Peyer's patch (tissue), 4 donors: ENCODE results near the gene GCN1. TPM values are rescaled to one million over a fixed set of nuclear protein-coding genes. Genes with fewer than 3 reads are reported as not detected.
"Not testable (repeated sequence)": the region's sequence is repeated elsewhere in the genome, so short reads cannot be mapped to it uniquely, and the experiment has no call there.

Source experiments
- DNase-seq, 3 donors: peaks; one replicate each; pipeline ENCODE4 v3.0.0-alpha.2; 2017 to 2019
- H3K27ac ChIP-seq, 4 donors: fragments of 200-600 bp; sonication (generic); one replicate each; pipeline ENCODE4 v1.5.1; 2016 to 2019
- H3K27me3 ChIP-seq, 2 donors: fragments of 200-600 bp; sonication (generic); one replicate each; pipeline ENCODE4 v1.5.1; 2019
- H3K36me3 ChIP-seq, 3 donors: fragments of 200-600 bp; sonication (generic); one replicate each; pipeline ENCODE4 v1.5.1; 2016 to 2019
- H3K4me1 ChIP-seq, 4 donors: fragments of 200-600 bp; sonication (generic); one replicate each; pipeline ENCODE4 v1.5.1; 2016 to 2019
- H3K4me3 ChIP-seq, 4 donors: fragments of 200-600 bp; sonication (generic); 1 replicate in 3 of 4; 2 replicates in 1 of 4; pipeline ENCODE4 v1.5.1; 2016 to 2019; ENCODE audit warnings: mild to moderate bottlenecking in 1 of 4
- H3K9me3 ChIP-seq, 4 donors: fragments of 200-600 bp; sonication (generic); one replicate each; pipeline ENCODE4 v1.5.1; 2016 to 2019; ENCODE audit warnings: mild to moderate bottlenecking in 1 of 4
- CTCF ChIP-seq, 6 experiments: fragments of 450-650 bp in 4 of 6; fragments of 200-600 bp in 2 of 6; sonication (generic) in 1 of 6; IDR thresholded peaks; one replicate each; pipeline ENCODE4 v1.5.1; 2017 to 2019; ENCODE audit warnings: antibody characterized with exemption in 6 of 6, mild to moderate bottlenecking in 3 of 6, moderate library complexity in 1 of 6
- POLR2A ChIP-seq, 2 donors: fragments of 450-650 bp; IDR thresholded peaks; one replicate each; pipeline ENCODE4 v1.5.1; 2017; ENCODE audit warnings: antibody characterized with exemption in 2 of 2, mild to moderate bottlenecking in 2 of 2, moderate library complexity in 2 of 2
- total RNA-seq, 4 donors: library from RNA; depleted of rRNA; stranded (reverse); fragments of >200 nt; gene quantifications; one replicate each; pipeline ENCODE4 v1.1.0, GENCODE V29; 2016

Gene GCN1
- total RNA-seq, 4 donors from 2014 or later, result 64.1 to 171 (median 126) TPM

GRCh38 chr12:120196363-120196762, 1.8 kb upstream of the GCN1 start:
- Histone ChIP-seq H3K9me3 (no peaks in the 10 kb centered on the region), H3K27ac (no peak overlapping the region), H3K27me3 (no peaks in the 10 kb centered on the region), H3K4me1 (peaks cover 4 to 43% (median 14%) of the 10 kb centered on the region in 4 donors), H3K4me3 (no peak overlapping the region), H3K36me3 (peaks cover 0 to 34% (median 0%) of the 10 kb centered on the region in 3 donors)
- DNase-seq, result no peak
- TF ChIP-seq CTCF (IDR thresholded peaks at IDR 0.05), result no peak
- TF ChIP-seq POLR2A (IDR thresholded peaks at IDR 0.05), result no peak

- no peak for DNase-seq
- Histone ChIP-seq H3K4me1 (peaks cover 0 to 31% (median 6%) of the 10 kb centered on the region in 4 donors), H3K27ac (peak overlapping the region; percentile 78 to 92 (median 82)), H3K4me3 (peak overlapping the region; percentile 71 to 98 (median 82)), H3K9me3 (no peaks in the 10 kb centered on the region), H3K27me3 (no peaks in the 10 kb centered on the region), H3K36me3 (peaks cover 0 to 44% (median 0%) of the 10 kb centered on the region in 3 donors)
- no peak for TF ChIP-seq POLR2A (IDR thresholded peaks at IDR 0.05)
- TF ChIP-seq CTCF (IDR thresholded peaks at IDR 0.05), result no peak
Measured at GRCh38 chr12:120194226-120194533, 335 bp downstream of the GCN1 start.

GRCh38 chr12:120193286-120193685, 1.2 kb downstream of the GCN1 start:
- Histone ChIP-seq H3K36me3 (peaks cover 0 to 44% (median 0%) of the 10 kb centered on the region in 3 donors), H3K4me1 (peaks cover 0 to 22% (median 6%) of the 10 kb centered on the region in 4 donors), H3K4me3 (peak overlapping the region in 3 of 4 donors; percentile 79 to 98 (median 85))
- not testable (repeated sequence) for H3K27me3 ChIP-seq, H3K27ac ChIP-seq, H3K9me3 ChIP-seq, DNase-seq

- H3K27me3 ChIP-seq, result no peaks in the 10 kb centered on the region
- no peak overlapping the region for H3K4me3 ChIP-seq
- no peak for TF ChIP-seq POLR2A (IDR thresholded peaks at IDR 0.05)
- TF ChIP-seq CTCF (IDR thresholded peaks at IDR 0.05), result no peak
- H3K27ac ChIP-seq, result no peak overlapping the region
- H3K36me3 ChIP-seq, result peaks cover 0 to 45% (median 0%) of the 10 kb centered on the region in 3 donors
- peaks cover 0 to 21% (median 6%) of the 10 kb centered on the region in 4 donors for H3K4me1 ChIP-seq
- H3K9me3 ChIP-seq, result no peaks in the 10 kb centered on the region
- DNase-seq, result no peak
Measured at GRCh38 chr12:120190985-120191480, 3.5 kb downstream of the GCN1 start.

- no peak overlapping the region for H3K4me3 ChIP-seq
- peaks cover 0 to 18% (median 6%) of the 10 kb centered on the region in 4 donors for H3K4me1 ChIP-seq
- H3K27me3 ChIP-seq, result no peaks in the 10 kb centered on the region
- TF ChIP-seq CTCF (IDR thresholded peaks at IDR 0.05) (no peak), POLR2A (IDR thresholded peaks at IDR 0.05) (no peak)
- no peaks in the 10 kb centered on the region for H3K9me3 ChIP-seq
- peaks cover 0 to 50% (median 0%) of the 10 kb centered on the region in 3 donors for H3K36me3 ChIP-seq
- no peak for DNase-seq
- no peak overlapping the region for H3K27ac ChIP-seq
Measured at GRCh38 chr12:120190386-120190785, 4.1 kb downstream of the GCN1 start.

- DNase-seq, result no peak
- Histone ChIP-seq H3K4me3 (no peak overlapping the region), H3K9me3 (no peaks in the 10 kb centered on the region), H3K36me3 (peaks cover 0 to 87% (median 0%) of the 10 kb centered on the region in 3 donors), H3K27ac (no peak overlapping the region), H3K4me1 (no peaks in the 10 kb centered on the region), H3K27me3 (no peaks in the 10 kb centered on the region)
- TF ChIP-seq CTCF (IDR thresholded peaks at IDR 0.05), result no peak
Measured at GRCh38 chr12:120186654-120187053, 7.9 kb downstream of the GCN1 start.
